Measurements from ENCODE around the gene PDZD2. TPM values are rescaled to one million over a fixed set of nuclear protein-coding genes. Genes with fewer than 3 reads are reported as not detected.
A peak's percentile ranks its signal among the peaks of the same experiment; 100 is the strongest.

PDZD2 gene
- total and polyA plus RNA-seq, 2 experiments from 2014 or later: 8.3 to 16.9 TPM

DNA sequence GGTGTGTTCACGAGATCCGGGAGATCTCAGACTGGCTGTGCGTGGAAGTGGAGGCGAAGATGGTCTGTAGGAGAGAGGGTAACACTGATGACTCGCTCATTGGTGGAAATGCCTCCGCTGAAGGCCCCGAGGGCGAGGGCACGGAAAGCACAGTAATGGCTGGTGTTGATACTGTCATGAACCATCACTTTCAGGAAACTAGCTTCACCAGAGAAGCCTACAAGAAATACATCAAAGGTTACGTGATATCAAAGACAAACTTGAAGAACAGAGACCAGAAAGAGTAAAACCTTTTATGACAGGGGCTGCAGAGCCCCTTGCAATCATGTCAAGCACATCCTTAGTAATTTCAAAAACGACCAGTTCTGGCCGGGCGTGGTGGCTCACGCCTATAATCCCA is 269.5 kb downstream of the PDZD2 start:
- ATAC-seq: no peak
- Mint-ChIP-seq H3K9me3 (no peaks in the 10 kb centered on the region), H3K27ac (no peak overlapping the region), H3K4me1 (peaks cover under 1% of the 10 kb centered on the region), H3K27me3 (ENCODE audit: insufficient read depth, low read depth, poor library complexity) (peaks cover 5% of the 10 kb centered on the region), H3K36me3 (ENCODE audit: low read depth) (no peaks in the 10 kb centered on the region), H3K4me3 (no peak overlapping the region)
- no peak overlapping the region for H3K4me2 ChIP-seq
- no peak for DNase-seq (ENCODE audit: low spot score)
- peaks cover 2% of the 10 kb centered on the region; the same call in 1 of the 2 replicates for H3K9me2 ChIP-seq (ENCODE audit: insufficient read depth)
- H3K79me2 ChIP-seq (replicated peaks; ENCODE audit: insufficient read depth): no peaks in the 10 kb centered on the region
- H2AFZ ChIP-seq: no peak overlapping the region
- H3K4me1 ChIP-seq (ENCODE audit: insufficient read depth): peaks cover 2% of the 10 kb centered on the region; the same call in 1 of the 2 replicates
- H4K20me1 ChIP-seq (replicated peaks; ENCODE audit: insufficient read depth): no peaks in the 10 kb centered on the region
- no peak overlapping the region for H3K27ac ChIP-seq (ENCODE audit: low read depth)
- no peaks in the 10 kb centered on the region for H3K36me3 ChIP-seq (ENCODE audit: insufficient read depth)
- TF ChIP-seq ZNF114 (CRISPR knock-in tag; IDR thresholded peaks at IDR 0.05): no peak
- no peaks in the 10 kb centered on the region for H3K27me3 ChIP-seq (ENCODE audit: insufficient read depth)
- no peak overlapping the region for H3K4me3 ChIP-seq
- H3F3A ChIP-seq (replicated peaks; ENCODE audit: low read depth): no peaks in the 10 kb centered on the region

- Histone ChIP-seq H3K27me3 (ENCODE audit: insufficient read depth) (no peaks in the 10 kb centered on the region), H4K20me1 (replicated peaks; ENCODE audit: insufficient read depth) (no peaks in the 10 kb centered on the region), H3K4me3 (no peak overlapping the region), H3K4me1 (ENCODE audit: insufficient read depth) (peaks cover 8% of the 10 kb centered on the region; the same call in 1 of the 2 replicates), H3K4me2 (no peak overlapping the region), H3F3A (replicated peaks; ENCODE audit: low read depth) (no peaks in the 10 kb centered on the region), H2AFZ (no peak overlapping the region), H3K9me2 (ENCODE audit: insufficient read depth) (peaks cover 2% of the 10 kb centered on the region; the same call in 1 of the 2 replicates), H3K79me2 (replicated peaks; ENCODE audit: insufficient read depth) (no peaks in the 10 kb centered on the region), H3K27ac (ENCODE audit: low read depth) (no peak overlapping the region), H3K36me3 (ENCODE audit: insufficient read depth) (no peaks in the 10 kb centered on the region)
- peaks cover 6% of the 10 kb centered on the region for H3K4me1 Mint-ChIP-seq
- no peak overlapping the region for H3K27ac Mint-ChIP-seq
- DNase-seq (ENCODE audit: low spot score): no peak
- no peaks in the 10 kb centered on the region for H3K9me3 Mint-ChIP-seq
- no peak for TF ChIP-seq NANOG (IDR thresholded peaks at IDR 0.05; ENCODE audit: borderline replicate concordance)
- TF ChIP-seq STAT1 (IDR thresholded peaks at IDR 0.05; ENCODE audit: unreplicated experiment): no peak
- H3K36me3 Mint-ChIP-seq (ENCODE audit: low read depth): no peaks in the 10 kb centered on the region
- ATAC-seq: no peak
- no peak overlapping the region for H3K4me3 Mint-ChIP-seq
- H3K27me3 Mint-ChIP-seq (ENCODE audit: insufficient read depth, low read depth, poor library complexity): peaks cover 4% of the 10 kb centered on the region
Measured at GRCh38 chr5:31909073-31909472, 270.1 kb downstream of the PDZD2 start.

DNA sequence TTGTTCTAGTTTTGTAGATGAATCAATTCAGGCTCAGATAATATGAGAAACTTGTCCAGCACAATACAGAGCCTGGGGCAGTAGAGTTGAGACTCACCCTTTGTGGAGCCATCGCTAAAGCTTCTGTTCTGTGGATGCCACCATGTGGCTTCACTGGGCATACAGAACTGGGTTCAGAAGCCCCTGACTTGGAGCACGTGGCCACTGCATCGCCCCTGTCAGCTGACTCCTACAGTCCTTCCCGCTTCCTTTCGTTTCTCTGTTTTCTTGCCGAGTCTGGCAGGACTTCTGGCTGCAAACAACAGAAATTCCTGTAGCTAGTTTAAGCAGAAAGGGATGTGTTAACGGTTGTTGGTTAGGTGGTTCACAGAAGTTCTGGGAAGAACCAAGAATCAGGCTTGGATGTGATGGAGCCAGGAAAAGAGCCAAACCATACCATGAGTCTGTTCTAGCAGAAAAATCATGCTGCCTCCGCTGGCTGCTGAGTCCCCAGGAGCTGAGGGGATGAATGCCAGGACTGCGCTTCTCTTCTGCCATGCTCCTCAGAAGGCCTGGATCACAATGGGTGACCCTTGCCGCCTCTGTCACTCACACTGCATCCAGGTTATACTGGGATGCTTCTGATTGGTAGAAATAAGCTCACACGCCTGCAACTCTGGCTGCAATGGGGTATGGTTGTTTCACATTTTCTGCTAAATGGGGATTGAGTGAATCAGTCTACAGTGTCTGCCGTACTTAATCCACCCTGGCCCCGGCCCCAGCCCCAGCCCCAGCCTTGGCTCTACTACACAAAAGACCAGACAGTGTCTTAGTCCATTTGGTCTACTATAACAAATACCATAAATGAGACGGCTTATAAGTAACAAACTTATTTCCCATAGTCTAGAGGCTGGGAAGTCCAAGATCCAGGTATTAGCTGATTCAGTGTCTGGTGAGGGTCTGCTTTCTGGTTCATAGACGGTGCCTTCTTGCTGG is 272.6 kb downstream of the PDZD2 start:
- H2AFZ ChIP-seq: no peak overlapping the region
- no peaks in the 10 kb centered on the region for H3K27me3 ChIP-seq (ENCODE audit: insufficient read depth)
- peaks cover 6% of the 10 kb centered on the region for H3K4me1 Mint-ChIP-seq
- H3K36me3 ChIP-seq (ENCODE audit: insufficient read depth): no peaks in the 10 kb centered on the region
- no peaks in the 10 kb centered on the region for H3K9me3 Mint-ChIP-seq
- ATAC-seq (no peak), DNase-seq (ENCODE audit: low spot score) (no peak)
- no peaks in the 10 kb centered on the region; the same call in 1 of the 2 replicates for H4K20me1 ChIP-seq (replicated peaks; ENCODE audit: insufficient read depth)
- no peak overlapping the region for H3K4me2 ChIP-seq
- TF ChIP-seq, protein P1, sequence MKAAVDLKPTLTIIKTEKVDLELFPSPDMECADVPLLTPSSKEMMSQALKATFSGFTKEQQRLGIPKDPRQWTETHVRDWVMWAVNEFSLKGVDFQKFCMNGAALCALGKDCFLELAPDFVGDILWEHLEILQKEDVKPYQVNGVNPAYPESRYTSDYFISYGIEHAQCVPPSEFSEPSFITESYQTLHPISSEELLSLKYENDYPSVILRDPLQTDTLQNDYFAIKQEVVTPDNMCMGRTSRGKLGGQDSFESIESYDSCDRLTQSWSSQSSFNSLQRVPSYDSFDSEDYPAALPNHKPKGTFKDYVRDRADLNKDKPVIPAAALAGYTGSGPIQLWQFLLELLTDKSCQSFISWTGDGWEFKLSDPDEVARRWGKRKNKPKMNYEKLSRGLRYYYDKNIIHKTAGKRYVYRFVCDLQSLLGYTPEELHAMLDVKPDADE (IDR thresholded peaks at IDR 0.05): no peak
- peak in 1 of 2 experiments; percentile 26; a peak in 2 of 4 replicates for TF ChIP-seq CTCF (conservative IDR thresholded peaks at IDR 0.05; ENCODE audit: low read depth in 2 of 2)
- H3K9me2 ChIP-seq (ENCODE audit: insufficient read depth): peaks cover 2% of the 10 kb centered on the region; the same call in 1 of the 2 replicates
- no peak overlapping the region for H3K27ac Mint-ChIP-seq
- H3K4me1 ChIP-seq (ENCODE audit: insufficient read depth): peaks cover 8% of the 10 kb centered on the region; the same call in 1 of the 2 replicates
- H3K4me3 ChIP-seq: no peak overlapping the region
- H3F3A ChIP-seq (replicated peaks; ENCODE audit: low read depth): no peaks in the 10 kb centered on the region
- H3K79me2 ChIP-seq (replicated peaks; ENCODE audit: insufficient read depth): peaks cover 4% of the 10 kb centered on the region; the same call in 1 of the 2 replicates
- H3K27ac ChIP-seq (ENCODE audit: low read depth): no peak overlapping the region
- no peaks in the 10 kb centered on the region for H3K27me3 Mint-ChIP-seq (ENCODE audit: insufficient read depth, low read depth, poor library complexity)
- H3K4me3 Mint-ChIP-seq: no peak overlapping the region
- H3K36me3 Mint-ChIP-seq (ENCODE audit: low read depth): no peaks in the 10 kb centered on the region

Measured in GM23338 (cell line).